ENCODE measurements around the gene ZC3H10. TPM values are rescaled to one million over a fixed set of nuclear protein-coding genes. Genes with fewer than 3 reads are reported as not detected.

The ZC3H10 gene
- total and polyA plus RNA-seq, 4 donors, result 1.3 to 5.2 (median 1.9) TPM

GRCh38 chr12:56119361-56119796 lies 1.3 kb downstream of the ZC3H10 start (continued):
- peak; percentile 54 for TF ChIP-seq REST (IDR thresholded peaks at IDR 0.05)

GRCh38 chr12:56120158-56120846 lies 2.2 kb downstream of the ZC3H10 start:
- H3K36me3 ChIP-seq (ENCODE audit: control insufficient read depth in 4 of 4, insufficient read depth in 3 of 4, low read depth in 1 of 4, low read length in 3 of 4), result no peaks in the 10 kb centered on the region
- no peaks in the 10 kb centered on the region for H3K27me3 ChIP-seq (ENCODE audit: control insufficient read depth in 4 of 4, insufficient read depth in 4 of 4, low read length in 3 of 4)
- H3K27ac ChIP-seq (ENCODE audit: low read depth in 1 of 2, low read length in 2 of 2), result peak overlapping the region; percentile 71 to 89
- DNase-seq (ENCODE audit: low spot score), result no peak
- H3K9me3 ChIP-seq (ENCODE audit: control insufficient read depth in 4 of 4, low read length in 3 of 4), result no peaks in the 10 kb centered on the region
- peaks cover 34 to 59% (median 49%) of the 10 kb centered on the region in 4 donors for H3K4me1 ChIP-seq (ENCODE audit: control insufficient read depth in 4 of 4, insufficient read depth in 4 of 4, low read length in 3 of 4)
- H3K9ac ChIP-seq (ENCODE audit: low read depth in 1 of 2, low read length in 2 of 2), result peak overlapping the region in 1 of 2 donors; percentile 36
- WGBS, result 91% methylated on average over 17 of the region's 17 CpGs
- TF ChIP-seq ATF3 (IDR thresholded peaks at IDR 0.05) (no peak), TAF1 (conservative IDR thresholded peaks at IDR 0.05) (no peak), MAX (IDR thresholded peaks at IDR 0.05) (no peak), HNF4G (IDR thresholded peaks at IDR 0.05) (no peak), ZBTB33 (IDR thresholded peaks at IDR 0.05) (no peak), RAD21 (IDR thresholded peaks at IDR 0.05) (no peak), JUND (IDR thresholded peaks at IDR 0.05) (no peak), EGR1 (IDR thresholded peaks at IDR 0.05; ENCODE audit: low read depth in 2 of 2) (no peak), REST (IDR thresholded peaks at IDR 0.05) (no peak), YY1 (IDR thresholded peaks at IDR 0.05) (no peak), FOXA2 (IDR thresholded peaks at IDR 0.05) (no peak), NR2F2 (IDR thresholded peaks at IDR 0.05) (no peak), FOXA1 (IDR thresholded peaks at IDR 0.05) (no peak), CTCF (IDR thresholded peaks at IDR 0.05; ENCODE audit: low read depth, low read length, missing input control) (no peak)
- no peak overlapping the region for H3K4me3 ChIP-seq (ENCODE audit: low read depth in 1 of 3, low read length in 3 of 3)

All from liver (tissue), 9 donors.